Measurements from ENCODE around the gene HAPLN1.

- TF ChIP-seq, protein P1, sequence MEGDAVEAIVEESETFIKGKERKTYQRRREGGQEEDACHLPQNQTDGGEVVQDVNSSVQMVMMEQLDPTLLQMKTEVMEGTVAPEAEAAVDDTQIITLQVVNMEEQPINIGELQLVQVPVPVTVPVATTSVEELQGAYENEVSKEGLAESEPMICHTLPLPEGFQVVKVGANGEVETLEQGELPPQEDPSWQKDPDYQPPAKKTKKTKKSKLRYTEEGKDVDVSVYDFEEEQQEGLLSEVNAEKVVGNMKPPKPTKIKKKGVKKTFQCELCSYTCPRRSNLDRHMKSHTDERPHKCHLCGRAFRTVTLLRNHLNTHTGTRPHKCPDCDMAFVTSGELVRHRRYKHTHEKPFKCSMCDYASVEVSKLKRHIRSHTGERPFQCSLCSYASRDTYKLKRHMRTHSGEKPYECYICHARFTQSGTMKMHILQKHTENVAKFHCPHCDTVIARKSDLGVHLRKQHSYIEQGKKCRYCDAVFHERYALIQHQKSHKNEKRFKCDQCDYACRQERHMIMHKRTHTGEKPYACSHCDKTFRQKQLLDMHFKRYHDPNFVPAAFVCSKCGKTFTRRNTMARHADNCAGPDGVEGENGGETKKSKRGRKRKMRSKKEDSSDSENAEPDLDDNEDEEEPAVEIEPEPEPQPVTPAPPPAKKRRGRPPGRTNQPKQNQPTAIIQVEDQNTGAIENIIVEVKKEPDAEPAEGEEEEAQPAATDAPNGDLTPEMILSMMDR (IDR thresholded peaks at IDR 0.05; ENCODE audit: low read depth, low read length): no peak
- TF ChIP-seq POLR2A (IDR thresholded peaks at IDR 0.05; ENCODE audit: extremely low read depth, insufficient read length): no peak
Measured at GRCh38 chr5:83672646-83673045, 48.0 kb downstream of the HAPLN1 start.
